Lower leg skin (tissue), 4 donors: Measurements from ENCODE around the gene TRAPPC2L. TPM values are rescaled to one million over a fixed set of nuclear protein-coding genes. Genes with fewer than 3 reads are reported as not detected.
A peak's percentile ranks its signal among the peaks of the same experiment; 100 is the strongest.

Experiments used
- DNase-seq, 2 donors: peaks; one replicate each; pipeline ENCODE4 v3.0.0-alpha.2; 2019; ENCODE audit warnings: low spot score in 2 of 2
- H3K4me3 ChIP-seq: fragments of 200-600 bp; sonication (generic); 2 replicates; pipeline ENCODE4 v1.5.1; 2017; ENCODE audit warnings: mild to moderate bottlenecking, low read depth; ENCODE audit not compliant: poor library complexity, severe bottlenecking
- CTCF ChIP-seq, 3 donors: fragments of 450-650 bp; IDR thresholded peaks; one replicate each; pipeline ENCODE4 v1.5.1; 2016; ENCODE audit warnings: antibody characterized with exemption in 3 of 3, mild to moderate bottlenecking in 3 of 3, moderate library complexity in 2 of 3
- POLR2A ChIP-seq, 2 donors: fragments of 450-650 bp; IDR thresholded peaks; one replicate each; pipeline ENCODE4 v1.6.1; 2016 to 2017; ENCODE audit warnings: antibody characterized with exemption in 2 of 2, mild to moderate bottlenecking in 1 of 2, moderate library complexity in 1 of 2
- WGBS, 2 donors: methylation state at CpG; one replicate each; pipeline ENCODE4 v1.1.5; 2018; 5-methylcytosine and 5-hydroxymethylcytosine counted together
- intact Hi-C: fragments of 100-400 bp; cut with DNase I; formaldehyde crosslinking; loops from one replicate; pipeline ENCODE4 v1.15.0; 2023; ENCODE audit warnings: low total_unique reads
- total RNA-seq, 4 donors: library from RNA; depleted of rRNA; stranded (reverse); fragments of >200 nt; gene quantifications; one replicate each; pipeline ENCODE4 v1.1.0, GENCODE V29; 2016

Gene TRAPPC2L
- total RNA-seq, 4 donors from 2014 or later, result 29.9 to 43.0 (median 38.6) TPM

- intact Hi-C loops, result loop anchor here (5.0 kb wide), 1 partner anchor 1293 kb away; no protein-coding TSS in a partner anchor
- WGBS, 2 donors, result 81 to 82% methylated on average over 8 of the region's 8 CpGs
- DNase-seq, result no peak
- no peak for TF ChIP-seq CTCF (IDR thresholded peaks at IDR 0.05)
- no peak for TF ChIP-seq POLR2A (IDR thresholded peaks at IDR 0.05)
- H3K4me3 ChIP-seq, result no peak overlapping the region
Measured at GRCh38 chr16:88855176-88855575, 1.8 kb upstream of the TRAPPC2L start.

GRCh38 chr16:88855736-88856121 is 1.2 kb upstream of the TRAPPC2L start:
- no peak for TF ChIP-seq POLR2A (IDR thresholded peaks at IDR 0.05)
- no peak for TF ChIP-seq CTCF (IDR thresholded peaks at IDR 0.05)
- WGBS, 2 donors, result 81 to 84% methylated on average over 13 of the region's 13 CpGs
- no peak overlapping the region for H3K4me3 ChIP-seq
- intact Hi-C loops, result loop anchor here (5.0 kb wide), 1 partner anchor 1293 kb away; no protein-coding TSS in a partner anchor
- no peak for DNase-seq

- 11 to 17% methylated on average over 28 to 35 of the region's 53 CpGs for WGBS, 2 donors
- intact Hi-C loops, result loop anchor here (5.0 kb wide), 1 partner anchor 1294 kb away; no protein-coding TSS in a partner anchor
- TF ChIP-seq POLR2A (IDR thresholded peaks at IDR 0.05), result no peak
- no peak for TF ChIP-seq CTCF (IDR thresholded peaks at IDR 0.05)
- H3K4me3 ChIP-seq, result no peak overlapping the region
- DNase-seq, result peak in 1 of 2 donors; percentile 89
Measured at GRCh38 chr16:88856122-88856827, 652 bp upstream of the TRAPPC2L start.

- no peak for TF ChIP-seq CTCF (IDR thresholded peaks at IDR 0.05)
- TF ChIP-seq POLR2A (IDR thresholded peaks at IDR 0.05), result no peak
- H3K4me3 ChIP-seq, result peak overlapping the region; percentile 91
- intact Hi-C loops, result loop anchor here (5.0 kb wide), 1 partner anchor 1296 kb away; no protein-coding TSS in a partner anchor
- DNase-seq, result peak; percentile 67 to 93
- WGBS, 2 donors, result 14 to 16% methylated on average over 12 of the region's 12 CpGs
Measured at GRCh38 chr16:88857728-88858339, 907 bp downstream of the TRAPPC2L start.

GRCh38 chr16:88859381-88860091 is 2.6 kb downstream of the TRAPPC2L start:
- intact Hi-C loops, result loop anchor here (5.0 kb wide), 1 partner anchor 1297 kb away; no protein-coding TSS in a partner anchor
- no peak for DNase-seq
- H3K4me3 ChIP-seq, result no peak overlapping the region
- no peak for TF ChIP-seq CTCF (IDR thresholded peaks at IDR 0.05)
- TF ChIP-seq POLR2A (IDR thresholded peaks at IDR 0.05), result no peak
- 90 to 92% methylated on average over 20 of the region's 20 CpGs for WGBS, 2 donors
